Regular cardiac myocyte (primary cell): ENCODE measurements around the gene NUP54. TPM values are rescaled to one million over a fixed set of nuclear protein-coding genes. Genes with fewer than 3 reads are reported as not detected.

Experiments used
- total RNA-seq: library from RNA; depleted of rRNA; stranded (reverse); fragments of >200 nt; gene quantifications from 2 replicates; pipeline ENCODE4 v1.2.3, GENCODE V29; 2014

NUP54 gene, protein sequence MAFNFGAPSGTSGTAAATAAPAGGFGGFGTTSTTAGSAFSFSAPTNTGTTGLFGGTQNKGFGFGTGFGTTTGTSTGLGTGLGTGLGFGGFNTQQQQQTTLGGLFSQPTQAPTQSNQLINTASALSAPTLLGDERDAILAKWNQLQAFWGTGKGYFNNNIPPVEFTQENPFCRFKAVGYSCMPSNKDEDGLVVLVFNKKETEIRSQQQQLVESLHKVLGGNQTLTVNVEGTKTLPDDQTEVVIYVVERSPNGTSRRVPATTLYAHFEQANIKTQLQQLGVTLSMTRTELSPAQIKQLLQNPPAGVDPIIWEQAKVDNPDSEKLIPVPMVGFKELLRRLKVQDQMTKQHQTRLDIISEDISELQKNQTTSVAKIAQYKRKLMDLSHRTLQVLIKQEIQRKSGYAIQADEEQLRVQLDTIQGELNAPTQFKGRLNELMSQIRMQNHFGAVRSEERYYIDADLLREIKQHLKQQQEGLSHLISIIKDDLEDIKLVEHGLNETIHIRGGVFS
- 61.5 and 65.7 TPM in 2 replicates for total RNA-seq

DNA sequence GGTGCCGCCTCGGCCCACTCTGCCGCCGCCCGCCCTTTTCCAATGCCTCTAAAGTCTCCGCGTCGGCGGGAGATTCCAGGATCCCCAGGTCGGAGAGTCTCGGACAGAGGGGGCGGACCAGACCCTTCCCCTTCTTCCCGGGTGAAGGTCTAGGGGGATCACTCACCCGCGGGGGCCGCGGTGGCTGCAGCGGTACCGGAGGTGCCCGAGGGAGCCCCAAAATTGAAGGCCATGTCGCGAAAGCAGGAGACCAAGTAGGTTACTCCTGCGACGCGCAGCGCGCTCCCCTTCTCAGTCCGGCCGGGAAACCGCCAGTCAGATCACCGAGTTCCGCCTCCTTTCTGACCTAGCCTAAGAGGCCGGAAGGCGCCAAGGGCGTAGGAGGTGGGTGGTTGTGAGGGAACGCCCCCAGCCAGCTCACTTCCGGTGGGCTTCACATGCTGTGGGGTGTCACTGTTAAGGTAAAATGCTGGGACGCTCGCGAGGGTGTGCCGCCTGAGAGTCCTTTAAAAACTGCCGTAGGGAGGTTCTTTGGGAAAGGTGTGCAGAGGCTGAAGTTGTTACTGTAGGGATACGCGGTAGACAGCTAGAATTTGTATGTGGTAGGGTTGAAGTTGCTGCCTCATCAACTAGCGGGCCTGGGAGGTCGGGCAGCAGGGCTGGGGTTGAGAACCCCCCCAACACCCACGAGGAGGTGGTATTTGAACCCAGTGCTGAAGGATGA is at the start of gene NUP54:
NUP54 (minus strand) TSS at position 256 of the 724 bp plus-strand sequence; CDS start at position 233, 23 bp downstream.

DNA sequence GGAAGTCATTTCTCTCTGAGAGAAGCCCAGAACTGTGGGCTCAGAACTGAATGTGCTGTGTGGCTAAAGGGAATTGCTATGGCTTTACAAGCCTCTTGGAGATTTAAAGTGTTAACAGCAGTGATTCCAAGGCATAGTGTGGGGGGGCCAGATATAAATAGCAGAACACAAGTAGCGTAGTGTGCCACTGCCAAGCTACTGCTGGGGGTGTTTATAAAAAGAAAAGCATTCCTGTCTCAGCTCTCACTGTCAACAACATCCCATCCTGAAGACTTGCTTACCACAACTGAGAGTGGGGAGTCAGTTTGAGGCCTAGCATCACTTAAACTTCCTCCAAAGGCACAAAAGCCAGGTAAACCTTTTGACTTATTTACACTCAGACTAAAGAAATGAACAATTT is 73.7 kb downstream of the NUP54 start, which contains the start of gene ART3:
ART3 (plus strand) TSS at position 242 of the 400 bp plus-strand sequence. CDS start 1,181 bp downstream, outside the sequence.

Other genes with a start within 250 kb of the NUP54 start
- gene PPEF2, start 245.9 kb downstream of the NUP54 start, total RNA-seq: 0.19 TPM in 1 of 2 replicates, not detected in the other
- gene NAAA, start 207.4 kb downstream of the NUP54 start, total RNA-seq: 28.5 and 43.1 TPM in 2 replicates
- gene SDAD1, start 157.5 kb downstream of the NUP54 start, total RNA-seq: 29.7 and 33.5 TPM in 2 replicates
- gene CXCL9, start 140.9 kb downstream of the NUP54 start, total RNA-seq: not detected in 2 replicates
- under 0.01 and 0.28 TPM in 2 replicates for gene CXCL10, start 124.9 kb downstream of the NUP54 start, total RNA-seq
- gene CXCL11, start 112.3 kb downstream of the NUP54 start, total RNA-seq: not detected in 2 replicates
- 0.56 TPM in 1 of 2 replicates, not detected in the other for gene ART3, start 73.7 kb downstream of the NUP54 start, total RNA-seq
- 144 and 264 TPM in 2 replicates for gene SCARB2, start 65.4 kb upstream of the NUP54 start, total RNA-seq
- under 0.01 and 0.19 TPM in 2 replicates for gene FAM47E, start 103.3 kb upstream of the NUP54 start, total RNA-seq
- gene STBD1, start 158.3 kb upstream of the NUP54 start, total RNA-seq: 8.8 and 14.4 TPM in 2 replicates